ENCODE data around the gene ELF1.

DNA sequence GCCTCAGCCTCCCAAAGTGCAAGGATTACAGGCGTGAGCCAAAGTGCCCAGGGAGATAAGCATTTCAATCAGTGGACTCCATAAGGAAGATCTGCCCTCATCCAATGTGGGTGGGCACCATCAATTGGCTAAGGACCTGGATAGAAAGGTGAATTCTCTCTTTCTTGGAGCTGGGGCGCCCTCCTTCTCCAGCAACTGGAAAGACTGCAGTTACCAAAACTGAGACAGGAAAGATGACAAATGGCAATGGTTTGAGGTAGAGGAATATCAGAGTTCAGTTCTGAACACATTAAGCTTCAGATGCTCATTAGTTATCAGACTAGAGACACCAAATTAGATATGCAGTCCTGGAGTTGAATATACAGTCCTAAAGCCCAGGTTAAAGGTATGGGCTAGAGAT is 10.5 kb upstream of the ELF1 start:
- TF ChIP-seq, protein P1, sequence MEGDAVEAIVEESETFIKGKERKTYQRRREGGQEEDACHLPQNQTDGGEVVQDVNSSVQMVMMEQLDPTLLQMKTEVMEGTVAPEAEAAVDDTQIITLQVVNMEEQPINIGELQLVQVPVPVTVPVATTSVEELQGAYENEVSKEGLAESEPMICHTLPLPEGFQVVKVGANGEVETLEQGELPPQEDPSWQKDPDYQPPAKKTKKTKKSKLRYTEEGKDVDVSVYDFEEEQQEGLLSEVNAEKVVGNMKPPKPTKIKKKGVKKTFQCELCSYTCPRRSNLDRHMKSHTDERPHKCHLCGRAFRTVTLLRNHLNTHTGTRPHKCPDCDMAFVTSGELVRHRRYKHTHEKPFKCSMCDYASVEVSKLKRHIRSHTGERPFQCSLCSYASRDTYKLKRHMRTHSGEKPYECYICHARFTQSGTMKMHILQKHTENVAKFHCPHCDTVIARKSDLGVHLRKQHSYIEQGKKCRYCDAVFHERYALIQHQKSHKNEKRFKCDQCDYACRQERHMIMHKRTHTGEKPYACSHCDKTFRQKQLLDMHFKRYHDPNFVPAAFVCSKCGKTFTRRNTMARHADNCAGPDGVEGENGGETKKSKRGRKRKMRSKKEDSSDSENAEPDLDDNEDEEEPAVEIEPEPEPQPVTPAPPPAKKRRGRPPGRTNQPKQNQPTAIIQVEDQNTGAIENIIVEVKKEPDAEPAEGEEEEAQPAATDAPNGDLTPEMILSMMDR (IDR thresholded peaks at IDR 0.05; ENCODE audit: extremely low read depth in 1 of 2, insufficient read depth in 1 of 2, low read depth in 1 of 2, low read length in 2 of 2) = no peak
- TF ChIP-seq POLR2AphosphoS5 (IDR thresholded peaks at IDR 0.05; ENCODE audit: insufficient read depth, low read depth, low read length) (no peak), POLR2A (IDR thresholded peaks at IDR 0.05; ENCODE audit: low read depth, low read length) (no peak), MYC (IDR thresholded peaks at IDR 0.05; ENCODE audit: low read depth, low read length) (no peak), EZH2 (IDR thresholded peaks at IDR 0.05; ENCODE audit: borderline replicate concordance, low read depth, low read length, severe bottlenecking) (no peak), FOS (IDR thresholded peaks at IDR 0.05; ENCODE audit: borderline replicate concordance, insufficient read depth, low read length) (no peak)
- TF ChIP-seq, protein P2, sequence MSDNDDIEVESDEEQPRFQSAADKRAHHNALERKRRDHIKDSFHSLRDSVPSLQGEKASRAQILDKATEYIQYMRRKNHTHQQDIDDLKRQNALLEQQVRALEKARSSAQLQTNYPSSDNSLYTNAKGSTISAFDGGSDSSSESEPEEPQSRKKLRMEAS (IDR thresholded peaks at IDR 0.05; ENCODE audit: insufficient read depth, insufficient read length) = no peak
